Astrocyte (in vitro differentiated cells and primary cell): ENCODE data around the gene ADD1.

ENCODE experiments used
- CTCF ChIP-seq: IDR thresholded peaks from 2 replicates; pipeline ENCODE4 v1.5.1; 2011; ENCODE audit warnings: low read depth, mild to moderate bottlenecking, inconsistent platforms, low read length, moderate library complexity; ENCODE audit not compliant: insufficient read depth
- EZH2 ChIP-seq: IDR thresholded peaks from 2 replicates; pipeline ENCODE4 v1.6.1; 2012; ENCODE audit warnings: mild to moderate bottlenecking, low read length, inconsistent platforms; ENCODE audit not compliant: insufficient read depth

- TF ChIP-seq EZH2 = no peak
- no peak for TF ChIP-seq CTCF
Observed at GRCh38 chr4:2869659-2870058, 26.0 kb downstream of the ADD1 start.
